BLaER1 (cell line): ENCODE data around the gene FAM237B.
"Not testable (repeated sequence)": the region's sequence is repeated elsewhere in the genome, so short reads cannot be mapped to it uniquely, and the experiment has no call there.

Experiments
- H3K27ac ChIP-seq: shearing (Covaris generic); formaldehyde crosslinking; 2 replicates; pipeline ENCODE4 v1.8.1; 2022
- H3K27me3 ChIP-seq: shearing (Covaris generic); formaldehyde crosslinking; 2 replicates; pipeline ENCODE4 v1.8.1; 2022
- H3K36me3 ChIP-seq: shearing (Covaris generic); formaldehyde crosslinking; 2 replicates; pipeline ENCODE4 v1.8.1; 2022
- H3K4me1 ChIP-seq: shearing (Covaris generic); formaldehyde crosslinking; 2 replicates; pipeline ENCODE4 v1.8.1; 2022
- H3K4me2 ChIP-seq: shearing (Covaris generic); formaldehyde crosslinking; 2 replicates; pipeline ENCODE4 v1.8.1; 2022
- H3K4me3 ChIP-seq: shearing (Covaris generic); formaldehyde crosslinking; 2 replicates; pipeline ENCODE4 v1.8.1; 2022
- H3K9ac ChIP-seq: shearing (Covaris generic); formaldehyde crosslinking; 2 replicates; pipeline ENCODE4 v1.8.1; 2022
- H3K9me3 ChIP-seq: shearing (Covaris generic); formaldehyde crosslinking; 2 replicates; pipeline ENCODE4 v1.8.1; 2022
- H4K20me1 ChIP-seq: shearing (Covaris generic); formaldehyde crosslinking; 2 replicates; pipeline ENCODE4 v1.8.1; 2022
- Cebpa-rat ChIP-seq: shearing (Covaris generic); IDR thresholded peaks from 2 replicates; pipeline ENCODE4 v1.8.1; 2022

Gene FAM237B

DNA sequence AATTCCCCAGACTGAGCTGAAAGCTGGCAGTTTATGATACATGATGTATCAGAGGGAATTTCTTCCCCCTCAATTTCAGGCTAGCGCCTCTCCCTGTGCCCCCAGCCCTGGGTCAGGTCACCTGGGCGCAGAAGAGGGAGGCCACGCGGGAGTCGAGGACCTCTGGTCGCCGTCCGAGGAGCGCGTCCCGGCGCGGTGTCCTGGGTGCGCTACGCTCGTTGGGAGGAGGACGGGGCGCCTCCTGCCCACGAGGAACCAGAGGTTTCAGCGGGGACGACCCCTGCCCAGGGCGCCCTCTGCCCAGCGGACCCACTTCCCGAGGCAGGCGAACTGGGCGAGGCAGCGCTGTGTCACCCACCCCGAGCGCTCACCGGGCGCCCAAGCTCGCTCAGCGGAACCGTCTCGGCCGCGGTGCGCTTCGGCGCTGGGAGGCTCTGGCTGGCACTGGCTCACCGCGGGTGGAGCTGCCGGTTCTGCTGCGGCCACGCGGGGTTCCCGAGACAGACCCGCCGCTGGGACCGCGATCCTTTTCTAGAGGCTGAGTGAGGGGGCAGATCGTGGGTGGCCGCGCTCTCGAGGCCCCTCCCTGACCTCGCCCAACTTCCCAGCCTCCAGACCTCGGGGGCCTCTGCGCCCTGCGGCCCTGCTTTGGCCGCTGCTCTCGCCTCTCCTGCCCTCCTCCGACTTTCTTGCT is at the start of gene FAM237B:
FAM237B (minus strand) TSS at position 504 of the 694 bp plus-strand sequence. CDS start 1,556 bp downstream, outside the sequence.
- Histone ChIP-seq H3K9me3 (peaks cover 13% of the 10 kb centered on the region), H3K27me3 (no peaks in the 10 kb centered on the region), H4K20me1 (no peaks in the 10 kb centered on the region), H3K27ac (no peak within 1 kb of the TSS), H3K4me3 (no peak within 1 kb of the TSS), H3K36me3 (no peaks in the 10 kb centered on the region), H3K4me1 (no peaks in the 10 kb centered on the region), H3K9ac (no peak within 1 kb of the TSS), H3K4me2 (no peak within 1 kb of the TSS)
- TF ChIP-seq Cebpa-rat, result no peak

GRCh38 chr7:90351987-90352386 is 30.9 kb upstream of the FAM237B start:
- peaks cover 4% of the 10 kb centered on the region; the same call in 1 of the 2 replicates for H3K9me3 ChIP-seq
- H3K9ac ChIP-seq, result no peak overlapping the region
- no peak overlapping the region for H3K27ac ChIP-seq
- no peak for TF ChIP-seq Cebpa-rat
- no peak overlapping the region for H3K4me2 ChIP-seq
- H4K20me1 ChIP-seq, result peaks cover 11% of the 10 kb centered on the region; the same call in 1 of the 2 replicates
- peaks cover 42% of the 10 kb centered on the region for H3K36me3 ChIP-seq
- no peaks in the 10 kb centered on the region for H3K27me3 ChIP-seq
- peaks cover 7% of the 10 kb centered on the region for H3K4me1 ChIP-seq
- no peak overlapping the region for H3K4me3 ChIP-seq

- H3K9me3 ChIP-seq, H3K27ac ChIP-seq, H3K4me2 ChIP-seq, H3K27me3 ChIP-seq, H3K9ac ChIP-seq, H3K4me3 ChIP-seq: not testable (repeated sequence)
- Histone ChIP-seq H3K4me1 (peaks cover 15% of the 10 kb centered on the region), H3K36me3 (peaks cover 23% of the 10 kb centered on the region; the same call in 1 of the 2 replicates), H4K20me1 (peaks cover 11% of the 10 kb centered on the region; the same call in 1 of the 2 replicates)
Measured at GRCh38 chr7:90350032-90350431, 28.9 kb upstream of the FAM237B start.

DNA sequence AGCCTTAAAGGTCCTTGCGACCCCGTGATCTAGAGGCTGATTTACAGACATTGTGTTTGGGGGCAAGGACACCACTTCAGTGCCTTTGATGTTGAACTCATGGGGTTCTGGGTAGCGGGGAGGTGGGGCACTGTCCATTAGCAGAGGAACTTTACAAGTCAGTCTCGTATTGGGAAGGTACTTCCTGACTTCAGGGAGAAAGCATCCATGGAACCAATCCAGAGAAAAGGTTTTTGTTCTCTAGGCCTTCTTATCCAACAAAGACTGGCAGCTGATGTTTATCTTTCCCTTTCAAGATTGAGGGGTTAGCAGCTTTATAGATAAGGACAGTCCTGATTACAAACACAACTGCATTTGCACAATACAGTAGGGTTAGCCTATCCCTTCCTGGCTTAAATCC is 28.2 kb upstream of the FAM237B start:
- H3K4me1 ChIP-seq, result peaks cover 15% of the 10 kb centered on the region
- H3K27me3 ChIP-seq, result no peaks in the 10 kb centered on the region
- H3K36me3 ChIP-seq, result peaks cover 22% of the 10 kb centered on the region; the same call in 1 of the 2 replicates
- TF ChIP-seq Cebpa-rat, result no peak
- no peaks in the 10 kb centered on the region; the same call in 1 of the 2 replicates for H3K9me3 ChIP-seq
- no peak overlapping the region for H3K27ac ChIP-seq
- peaks cover 11% of the 10 kb centered on the region; the same call in 1 of the 2 replicates for H4K20me1 ChIP-seq
- H3K4me2 ChIP-seq, result no peak overlapping the region
- no peak overlapping the region for H3K4me3 ChIP-seq
- H3K9ac ChIP-seq, result no peak overlapping the region

DNA sequence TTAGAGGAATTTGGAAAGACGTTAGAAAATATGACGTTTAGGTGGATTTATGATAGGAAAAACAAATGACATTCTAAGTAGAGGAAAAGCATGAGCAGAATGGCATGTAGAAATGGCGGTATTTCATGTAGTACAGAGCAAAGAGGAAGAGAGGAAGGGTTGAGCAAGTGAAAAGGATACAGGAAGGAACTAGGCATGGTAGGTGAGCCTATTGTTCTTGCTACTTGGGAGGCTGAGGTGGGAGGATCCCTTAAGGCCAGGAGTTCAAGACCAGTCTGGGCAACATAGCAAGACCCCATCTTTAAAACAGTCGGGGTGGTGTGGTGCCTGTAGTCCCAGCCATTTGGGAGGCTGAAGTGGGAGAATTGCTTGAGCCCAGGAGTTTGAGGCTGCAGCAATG is 26.7 kb upstream of the FAM237B start:
- peak overlapping the region; percentile 79 for H3K4me3 ChIP-seq
- peaks cover 11% of the 10 kb centered on the region; the same call in 1 of the 2 replicates for H4K20me1 ChIP-seq
- no peaks in the 10 kb centered on the region; the same call in 1 of the 2 replicates for H3K9me3 ChIP-seq
- H3K36me3 ChIP-seq, result peaks cover 14% of the 10 kb centered on the region; the same call in 1 of the 2 replicates
- H3K4me1 ChIP-seq, result peaks cover 15% of the 10 kb centered on the region
- TF ChIP-seq Cebpa-rat, result no peak
- H3K27ac ChIP-seq, result no peak overlapping the region
- H3K27me3 ChIP-seq, result no peaks in the 10 kb centered on the region
- peak overlapping the region; percentile 70 for H3K4me2 ChIP-seq
- H3K9ac ChIP-seq, result no peak overlapping the region

- peak within 1 kb of the TSS; percentile 87 for H3K27ac ChIP-seq
- H3K4me1 ChIP-seq, result peaks cover 15% of the 10 kb centered on the region
- H3K4me2 ChIP-seq, result peak within 1 kb of the TSS; percentile 74
- H3K36me3 ChIP-seq, result peaks cover 14% of the 10 kb centered on the region; the same call in 1 of the 2 replicates
- peak within 1 kb of the TSS; percentile 79 for H3K4me3 ChIP-seq
- H4K20me1 ChIP-seq, result peaks cover 1% of the 10 kb centered on the region; the same call in 1 of the 2 replicates
- no peak for TF ChIP-seq Cebpa-rat
- H3K27me3 ChIP-seq, result no peaks in the 10 kb centered on the region
- peak within 1 kb of the TSS; percentile 88 for H3K9ac ChIP-seq
- H3K9me3 ChIP-seq, result no peaks in the 10 kb centered on the region; the same call in 1 of the 2 replicates
Measured at GRCh38 chr7:90346336-90347125, 25.4 kb upstream of the FAM237B start, which contains the start of gene GTPBP10. Gene GTPBP10, plus strand, starts transcription at chr7:90346716. Its CDS starts 26 bp downstream, at chr7:90346742.

GRCh38 chr7:90345595-90346335 is 24.7 kb upstream of the FAM237B start:
- Histone ChIP-seq H3K27ac (peak overlapping the region; percentile 87), H3K9ac (peak overlapping the region; percentile 88), H3K9me3 (no peaks in the 10 kb centered on the region; the same call in 1 of the 2 replicates), H3K27me3 (no peaks in the 10 kb centered on the region), H3K4me3 (peak overlapping the region; percentile 79), H3K4me1 (peaks cover 15% of the 10 kb centered on the region), H3K4me2 (peak overlapping the region; percentile 74), H3K36me3 (peaks cover 14% of the 10 kb centered on the region; the same call in 1 of the 2 replicates), H4K20me1 (no peaks in the 10 kb centered on the region)
- no peak for TF ChIP-seq Cebpa-rat

- H3K4me1 ChIP-seq, result peaks cover 15% of the 10 kb centered on the region
- H3K27ac ChIP-seq, result no peak overlapping the region
- H3K36me3 ChIP-seq, result peaks cover 14% of the 10 kb centered on the region; the same call in 1 of the 2 replicates
- no peak for TF ChIP-seq Cebpa-rat
- H3K9me3 ChIP-seq, result no peaks in the 10 kb centered on the region; the same call in 1 of the 2 replicates
- no peak overlapping the region for H3K9ac ChIP-seq
- peak overlapping the region; percentile 74; the same call in 1 of the 2 replicates for H3K4me2 ChIP-seq
- H3K4me3 ChIP-seq, result no peak overlapping the region
- H3K27me3 ChIP-seq, result no peaks in the 10 kb centered on the region
- H4K20me1 ChIP-seq, result no peaks in the 10 kb centered on the region
Measured at GRCh38 chr7:90345016-90345415, 23.9 kb upstream of the FAM237B start.

DNA sequence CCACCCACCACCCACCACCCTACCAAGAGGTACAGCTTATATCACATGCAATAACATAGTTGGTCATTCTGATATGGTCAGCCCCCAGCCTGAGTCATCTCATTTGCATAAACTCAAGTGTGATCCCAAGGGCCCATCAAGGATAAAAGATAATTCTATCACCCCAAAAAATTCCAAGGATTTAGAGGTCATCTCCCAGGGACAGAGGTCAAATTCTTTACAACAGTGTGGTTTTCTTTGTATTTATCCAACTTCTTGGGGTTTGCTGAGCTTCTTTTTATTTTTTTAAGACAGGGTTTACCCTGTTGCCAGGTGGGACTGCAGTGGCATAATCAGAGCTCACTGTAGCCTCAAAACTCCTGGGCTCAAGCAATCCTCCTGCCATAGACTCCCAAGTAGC is 16.0 kb upstream of the FAM237B start:
- no peak for TF ChIP-seq Cebpa-rat
- Histone ChIP-seq H3K9me3 (peaks cover 15% of the 10 kb centered on the region), H3K27me3 (no peaks in the 10 kb centered on the region), H3K9ac (no peak overlapping the region), H3K4me1 (no peaks in the 10 kb centered on the region), H3K4me2 (no peak overlapping the region), H3K27ac (no peak overlapping the region), H3K36me3 (no peaks in the 10 kb centered on the region), H3K4me3 (no peak overlapping the region), H4K20me1 (no peaks in the 10 kb centered on the region)

- H3K9ac ChIP-seq, H3K27ac ChIP-seq, H3K4me2 ChIP-seq, H3K27me3 ChIP-seq, H3K4me3 ChIP-seq, H4K20me1 ChIP-seq, H3K36me3 ChIP-seq, H3K4me1 ChIP-seq: not testable (repeated sequence)
- H3K9me3 ChIP-seq, result peaks cover 15% of the 10 kb centered on the region
Measured at GRCh38 chr7:90334926-90335325, 13.8 kb upstream of the FAM237B start.
